Measurements from ENCODE around the gene VCAN.

Gene VCAN

DNA sequence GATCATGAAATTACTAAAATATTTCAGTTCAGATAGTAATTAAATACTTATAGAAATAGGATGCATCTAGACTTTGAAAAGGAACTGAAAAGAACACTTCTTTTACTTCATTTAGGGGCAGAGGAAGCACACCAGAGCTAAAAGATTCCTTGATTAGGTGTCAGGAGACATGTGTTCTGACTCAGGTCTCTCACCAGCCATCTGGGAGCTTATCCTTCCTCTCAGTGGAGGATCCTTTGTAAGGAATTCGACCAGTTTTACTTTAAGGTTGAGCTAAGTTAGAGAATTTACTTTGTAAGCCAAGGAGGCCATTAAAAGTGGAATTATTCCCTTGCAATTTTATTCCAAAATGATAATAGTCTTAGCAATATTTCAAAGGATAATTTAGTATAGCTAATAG lies 16.7 kb downstream of the VCAN start:
- H2BK12ac ChIP-seq (ENCODE audit: low read length): no peak overlapping the region
- H2BK5ac ChIP-seq (ENCODE audit: low read length): no peak overlapping the region
- no peak overlapping the region for H4K91ac ChIP-seq (ENCODE audit: low read depth, low read length, poor library complexity)
- no peak overlapping the region for H3K14ac ChIP-seq (ENCODE audit: low read length)
- H2BK120ac ChIP-seq (ENCODE audit: low read depth, low read length): no peak overlapping the region
- H3K18ac ChIP-seq (ENCODE audit: low read length): no peak overlapping the region
- H2AFZ ChIP-seq (ENCODE audit: low read length): no peak overlapping the region
- peaks cover 2 to 8% of the 10 kb centered on the region in 2 donors for H3K9me3 ChIP-seq (replicated peaks in 1 of 2; ENCODE audit: control insufficient read depth in 2 of 2, insufficient read depth in 1 of 2, low read depth in 1 of 2, low read length in 2 of 2)
- no peak overlapping the region for H3K23ac ChIP-seq (ENCODE audit: low read depth, low read length, poor library complexity)
- H3K4me2 ChIP-seq (ENCODE audit: insufficient read depth, low read length, poor library complexity, severe bottlenecking): no peak overlapping the region
- no peak overlapping the region for H2BK15ac ChIP-seq (ENCODE audit: low read length)
- no peak overlapping the region for H3K27ac ChIP-seq (replicated peaks; ENCODE audit: low read length)
- H3K4me1 ChIP-seq (ENCODE audit: control insufficient read depth in 2 of 2, insufficient read depth in 1 of 2, low read depth in 1 of 2, low read length in 2 of 2): peaks cover 0 to 3% of the 10 kb centered on the region in 2 donors
- H3K9ac ChIP-seq (ENCODE audit: low read depth, low read length, poor library complexity): no peak overlapping the region
- H4K8ac ChIP-seq (ENCODE audit: low read depth, low read length): no peak overlapping the region
- H3K4me3 ChIP-seq (ENCODE audit: low read length in 2 of 2): no peak overlapping the region
- WGBS, 2 donors (ENCODE audit: extremely low coverage in 2 of 2, insufficient read length in 2 of 2, insufficient replicate concordance in 1 of 2): no CpG with 5 or more reads among the region's 1 CpG
- H2AK5ac ChIP-seq (ENCODE audit: low read depth, low read length): no peak overlapping the region
- H3K4ac ChIP-seq (ENCODE audit: low read length): no peak overlapping the region
- H3K79me1 ChIP-seq (ENCODE audit: low read depth, low read length): no peaks in the 10 kb centered on the region
- H3K27me3 ChIP-seq (ENCODE audit: control insufficient read depth in 3 of 3, insufficient read depth in 3 of 3, low read depth in 1 of 3, low read length in 3 of 3): no peaks in the 10 kb centered on the region
- H3K36me3 ChIP-seq (replicated peaks in 1 of 2; ENCODE audit: control insufficient read depth in 2 of 2, insufficient read depth in 2 of 2, low read length in 2 of 2): peaks cover 8 to 100% of the 10 kb centered on the region in 2 donors
- DNase-seq (ENCODE audit: low spot score): no peak

GRCh38 chr5:83488821-83489220 lies 17.3 kb downstream of the VCAN start:
- no peak overlapping the region for H2AFZ ChIP-seq (ENCODE audit: low read length)
- no peak overlapping the region for H3K23ac ChIP-seq (ENCODE audit: low read depth, low read length, poor library complexity)
- no peak overlapping the region for H4K8ac ChIP-seq (ENCODE audit: low read depth, low read length)
- no peak overlapping the region for H4K91ac ChIP-seq (ENCODE audit: low read depth, low read length, poor library complexity)
- no peak overlapping the region for H2BK5ac ChIP-seq (ENCODE audit: low read length)
- peaks cover 0 to 3% of the 10 kb centered on the region in 2 donors for H3K4me1 ChIP-seq (ENCODE audit: control insufficient read depth in 2 of 2, insufficient read depth in 1 of 2, low read depth in 1 of 2, low read length in 2 of 2)
- no peak overlapping the region for H2BK12ac ChIP-seq (ENCODE audit: low read length)
- no peaks in the 10 kb centered on the region for H3K27me3 ChIP-seq (ENCODE audit: control insufficient read depth in 3 of 3, insufficient read depth in 3 of 3, low read depth in 1 of 3, low read length in 3 of 3)
- no peak overlapping the region for H3K4me3 ChIP-seq (ENCODE audit: low read length in 2 of 2)
- no peak overlapping the region for H3K4me2 ChIP-seq (ENCODE audit: insufficient read depth, low read length, poor library complexity, severe bottlenecking)
- no peak overlapping the region for H3K27ac ChIP-seq (replicated peaks; ENCODE audit: low read length)
- DNase-seq (ENCODE audit: low spot score): no peak
- no peak overlapping the region for H3K4ac ChIP-seq (ENCODE audit: low read length)
- H2AK5ac ChIP-seq (ENCODE audit: low read depth, low read length): no peak overlapping the region
- peaks cover 8 to 100% of the 10 kb centered on the region in 2 donors for H3K36me3 ChIP-seq (replicated peaks in 1 of 2; ENCODE audit: control insufficient read depth in 2 of 2, insufficient read depth in 2 of 2, low read length in 2 of 2)
- no peak overlapping the region for H2BK15ac ChIP-seq (ENCODE audit: low read length)
- H3K9ac ChIP-seq (ENCODE audit: low read depth, low read length, poor library complexity): no peak overlapping the region
- no peak overlapping the region for H2BK120ac ChIP-seq (ENCODE audit: low read depth, low read length)
- H3K79me1 ChIP-seq (ENCODE audit: low read depth, low read length): no peaks in the 10 kb centered on the region
- H3K18ac ChIP-seq (ENCODE audit: low read length): no peak overlapping the region
- H3K9me3 ChIP-seq (replicated peaks in 1 of 2; ENCODE audit: control insufficient read depth in 2 of 2, insufficient read depth in 1 of 2, low read depth in 1 of 2, low read length in 2 of 2): peaks cover 2% of the 10 kb centered on the region in 2 donors
- no peak overlapping the region for H3K14ac ChIP-seq (ENCODE audit: low read length)

GRCh38 chr5:83490203-83490602 lies 18.7 kb downstream of the VCAN start:
- Histone ChIP-seq H4K8ac (ENCODE audit: low read depth, low read length) (no peak overlapping the region), H3K4me1 (ENCODE audit: control insufficient read depth in 2 of 2, insufficient read depth in 1 of 2, low read depth in 1 of 2, low read length in 2 of 2) (peaks cover 0 to 3% of the 10 kb centered on the region in 2 donors), H3K79me1 (ENCODE audit: low read depth, low read length) (no peaks in the 10 kb centered on the region), H4K91ac (ENCODE audit: low read depth, low read length, poor library complexity) (no peak overlapping the region), H3K9me3 (replicated peaks in 1 of 2; ENCODE audit: control insufficient read depth in 2 of 2, insufficient read depth in 1 of 2, low read depth in 1 of 2, low read length in 2 of 2) (peaks cover 0 to 2% of the 10 kb centered on the region in 2 donors), H3K27ac (replicated peaks; ENCODE audit: low read length) (no peak overlapping the region), H3K4me2 (ENCODE audit: insufficient read depth, low read length, poor library complexity, severe bottlenecking) (no peak overlapping the region), H3K4me3 (ENCODE audit: low read length in 2 of 2) (no peak overlapping the region), H2BK120ac (ENCODE audit: low read depth, low read length) (no peak overlapping the region), H3K18ac (ENCODE audit: low read length) (no peak overlapping the region), H3K23ac (ENCODE audit: low read depth, low read length, poor library complexity) (no peak overlapping the region), H2AK5ac (ENCODE audit: low read depth, low read length) (no peak overlapping the region), H3K4ac (ENCODE audit: low read length) (no peak overlapping the region), H3K27me3 (ENCODE audit: control insufficient read depth in 3 of 3, insufficient read depth in 3 of 3, low read depth in 1 of 3, low read length in 3 of 3) (no peaks in the 10 kb centered on the region), H2BK15ac (ENCODE audit: low read length) (no peak overlapping the region), H2BK5ac (ENCODE audit: low read length) (no peak overlapping the region), H3K14ac (ENCODE audit: low read length) (no peak overlapping the region), H3K9ac (ENCODE audit: low read depth, low read length, poor library complexity) (no peak overlapping the region), H2BK12ac (ENCODE audit: low read length) (no peak overlapping the region), H3K36me3 (replicated peaks in 1 of 2; ENCODE audit: control insufficient read depth in 2 of 2, insufficient read depth in 2 of 2, low read length in 2 of 2) (peaks cover 9 to 100% of the 10 kb centered on the region in 2 donors), H2AFZ (ENCODE audit: low read length) (no peak overlapping the region)
- no CpG with 5 or more reads among the region's 9 CpGs for WGBS, 2 donors (ENCODE audit: extremely low coverage in 2 of 2, insufficient read length in 2 of 2, insufficient replicate concordance in 1 of 2)
- no peak for DNase-seq (ENCODE audit: low spot score)

GRCh38 chr5:83492331-83492730 lies 20.8 kb downstream of the VCAN start:
- peaks cover 7 to 100% of the 10 kb centered on the region in 2 donors for H3K36me3 ChIP-seq (replicated peaks in 1 of 2; ENCODE audit: control insufficient read depth in 2 of 2, insufficient read depth in 2 of 2, low read length in 2 of 2)
- no peak overlapping the region for H3K27ac ChIP-seq (replicated peaks; ENCODE audit: low read length)
- no peak overlapping the region for H4K8ac ChIP-seq (ENCODE audit: low read depth, low read length)
- H2AFZ ChIP-seq (ENCODE audit: low read length): no peak overlapping the region
- no peak overlapping the region for H2BK12ac ChIP-seq (ENCODE audit: low read length)
- H3K27me3 ChIP-seq (ENCODE audit: control insufficient read depth in 3 of 3, insufficient read depth in 3 of 3, low read depth in 1 of 3, low read length in 3 of 3): no peaks in the 10 kb centered on the region
- no peak overlapping the region for H3K9ac ChIP-seq (ENCODE audit: low read depth, low read length, poor library complexity)
- peaks cover 0 to 2% of the 10 kb centered on the region in 2 donors for H3K9me3 ChIP-seq (replicated peaks in 1 of 2; ENCODE audit: control insufficient read depth in 2 of 2, insufficient read depth in 1 of 2, low read depth in 1 of 2, low read length in 2 of 2)
- H2BK120ac ChIP-seq (ENCODE audit: low read depth, low read length): no peak overlapping the region
- DNase-seq (ENCODE audit: low spot score): no peak
- no peak overlapping the region for H3K4me3 ChIP-seq (ENCODE audit: low read length in 2 of 2)
- H3K18ac ChIP-seq (ENCODE audit: low read length): no peak overlapping the region
- H3K4me2 ChIP-seq (ENCODE audit: insufficient read depth, low read length, poor library complexity, severe bottlenecking): no peak overlapping the region
- H4K91ac ChIP-seq (ENCODE audit: low read depth, low read length, poor library complexity): no peak overlapping the region
- H3K79me1 ChIP-seq (ENCODE audit: low read depth, low read length): no peaks in the 10 kb centered on the region
- no peak overlapping the region for H2BK15ac ChIP-seq (ENCODE audit: low read length)
- H2BK5ac ChIP-seq (ENCODE audit: low read length): no peak overlapping the region
- H3K14ac ChIP-seq (ENCODE audit: low read length): no peak overlapping the region
- no peak overlapping the region for H3K23ac ChIP-seq (ENCODE audit: low read depth, low read length, poor library complexity)
- H3K4ac ChIP-seq (ENCODE audit: low read length): no peak overlapping the region
- H2AK5ac ChIP-seq (ENCODE audit: low read depth, low read length): no peak overlapping the region
- WGBS, 2 donors (ENCODE audit: extremely low coverage in 2 of 2, insufficient read length in 2 of 2, insufficient replicate concordance in 1 of 2): no CpG with 5 or more reads among the region's 1 CpG
- H3K4me1 ChIP-seq (ENCODE audit: control insufficient read depth in 2 of 2, insufficient read depth in 1 of 2, low read depth in 1 of 2, low read length in 2 of 2): peaks cover 0 to 3% of the 10 kb centered on the region in 2 donors

Measured in neuronal stem cell (in vitro differentiated cells).